Activated T-helper 1 cell treated with anti-CD3 and anti-CD28 coated beads, Interleukin-2, amount 50 U/mL, for 16 hours (primary cell): Measurements from ENCODE around the gene DNAJC8.

Experiments used
- DNase-seq, 2 donors: peaks; one replicate each; pipeline ENCODE4 v3.0.0-alpha.2; 2020; ENCODE audit warnings: low read depth in 1 of 2, low spot score in 1 of 2

The DNAJC8 gene

GRCh38 chr1:28232558-28233263 is at the start of gene DNAJC8:
Gene DNAJC8 (minus strand): TSS chr1:28233029. CDS start chr1:28232998, 31 bp downstream.
- peak; percentile 91 to 93 for DNase-seq

- no peak for DNase-seq
These were observed 49.0 kb upstream of the DNAJC8 start for GRCh38 chr1:28281608-28282425.

GRCh38 chr1:28280977-28281381 is 48.1 kb upstream of the DNAJC8 start:
- DNase-seq = no peak

- no peak for DNase-seq
These were observed 47.7 kb upstream of the DNAJC8 start for GRCh38 chr1:28280501-28280900.

- no peak for DNase-seq
These were observed 46.9 kb upstream of the DNAJC8 start for GRCh38 chr1:28279721-28280120.

- no peak for DNase-seq
These were observed 45.9 kb upstream of the DNAJC8 start for GRCh38 chr1:28278763-28279162.

GRCh38 chr1:28273216-28273860 is 40.5 kb upstream of the DNAJC8 start:
- DNase-seq = no peak

GRCh38 chr1:28272215-28272852 is 39.5 kb upstream of the DNAJC8 start:
- no peak for DNase-seq

- no peak for DNase-seq
These were observed 36.7 kb upstream of the DNAJC8 start for GRCh38 chr1:28269529-28269928.

GRCh38 chr1:28267633-28268032 is 34.8 kb upstream of the DNAJC8 start:
- no peak for DNase-seq

- DNase-seq = no peak
These were observed 34.1 kb upstream of the DNAJC8 start for GRCh38 chr1:28266920-28267322.

- DNase-seq = no peak
These were observed 32.7 kb upstream of the DNAJC8 start for GRCh38 chr1:28265577-28265976.

GRCh38 chr1:28264897-28265296 is 32.1 kb upstream of the DNAJC8 start:
- DNase-seq = no peak

- DNase-seq = no peak
These were observed 28.0 kb upstream of the DNAJC8 start for GRCh38 chr1:28260803-28261174.

GRCh38 chr1:28259934-28260802 is 27.3 kb upstream of the DNAJC8 start:
- DNase-seq = no peak

GRCh38 chr1:28259252-28259933 is 26.6 kb upstream of the DNAJC8 start, which contains the start of gene SESN2:
Gene SESN2 (plus strand): TSS chr1:28259518. CDS start chr1:28259848, 330 bp downstream.
- peak; percentile 98 to 99 for DNase-seq

GRCh38 chr1:28258628-28259251 is 25.9 kb upstream of the DNAJC8 start:
- DNase-seq = no peak

GRCh38 chr1:28257736-28258135 is 24.9 kb upstream of the DNAJC8 start:
- DNase-seq = no peak

GRCh38 chr1:28256197-28256827 is 23.5 kb upstream of the DNAJC8 start:
- no peak for DNase-seq
